Loucy (cell line): ENCODE data around the gene EIF2A.
"Not testable (repeated sequence)": the region's sequence is repeated elsewhere in the genome, so short reads cannot be mapped to it uniquely, and the experiment has no call there.

Experiments used
- H2AFZ ChIP-seq: fragments of 200-600 bp; sonication (generic); 2 replicates; pipeline ENCODE4 v1.6.0; 2016; ENCODE audit warnings: antibody characterized with exemption, mild to moderate bottlenecking, low read length, moderate library complexity
- H3F3A ChIP-seq: fragments of 200-600 bp; 2 replicates; pipeline ENCODE4 v1.6.0; 2016; ENCODE audit warnings: antibody characterized with exemption, low read depth, mild to moderate bottlenecking
- H3K27me3 ChIP-seq: fragments of 200-600 bp; sonication (generic); 2 replicates; pipeline ENCODE4 v1.6.1; 2014; ENCODE audit warnings: low read length, mild to moderate bottlenecking; ENCODE audit not compliant: insufficient read depth, poor library complexity, severe bottlenecking
- H3K36me3 ChIP-seq: fragments of 200-600 bp; sonication (generic); 2 replicates; pipeline ENCODE4 v1.6.1; 2016; ENCODE audit warnings: low read length; ENCODE audit not compliant: insufficient read depth
- H3K4me1 ChIP-seq: fragments of 200-600 bp; sonication (generic); 2 replicates; pipeline ENCODE4 v1.5.1; 2014; ENCODE audit warnings: low read length, mild to moderate bottlenecking; ENCODE audit not compliant: insufficient read depth, poor library complexity, severe bottlenecking
- H3K4me2 ChIP-seq: fragments of 200-600 bp; sonication (generic); 2 replicates; pipeline ENCODE4 v1.6.0; 2014; ENCODE audit warnings: antibody characterized with exemption, low read length, low read depth, mild to moderate bottlenecking; ENCODE audit not compliant: poor library complexity, severe bottlenecking
- H3K4me3 ChIP-seq: fragments of 200-600 bp; sonication (generic); 2 replicates; pipeline ENCODE4 v1.5.1; 2014; ENCODE audit warnings: low read length, mild to moderate bottlenecking, mixed read lengths; ENCODE audit not compliant: poor library complexity, severe bottlenecking
- H3K79me2 ChIP-seq: fragments of 200-600 bp; sonication (generic); 2 replicates; pipeline ENCODE4 v1.6.1; 2014; ENCODE audit warnings: low read length; ENCODE audit not compliant: insufficient read depth
- H3K9ac ChIP-seq: fragments of 200-600 bp; sonication (generic); 2 replicates; pipeline ENCODE4 v1.6.0; 2014; ENCODE audit warnings: mild to moderate bottlenecking, low read depth, low read length, moderate library complexity; ENCODE audit not compliant: poor library complexity, severe bottlenecking
- H3K9me2 ChIP-seq: fragments of 200-600 bp; sonication (generic); replicated peaks from 2 replicates; pipeline ENCODE4 v1.6.1; 2016; ENCODE audit warnings: low read depth, low read length, mixed read lengths
- H3K9me3 ChIP-seq: fragments of 200-600 bp; sonication (generic); 2 replicates; pipeline ENCODE4 v1.6.1; 2014; ENCODE audit warnings: mild to moderate bottlenecking, antibody characterized with exemption, low read length, low read depth; ENCODE audit not compliant: insufficient read depth
- H4K20me1 ChIP-seq: fragments of 200-600 bp; sonication (generic); 2 replicates; pipeline ENCODE4 v1.6.0; 2014; ENCODE audit warnings: antibody characterized with exemption, low read length, mild to moderate bottlenecking; ENCODE audit not compliant: insufficient read depth, poor library complexity, severe bottlenecking
- EZH2phosphoT487 ChIP-seq: fragments of 200-600 bp; IDR thresholded peaks from 2 replicates; pipeline ENCODE4 v1.6.1; 2018; ENCODE audit warnings: antibody characterized with exemption, mild to moderate bottlenecking, moderate library complexity, borderline replicate concordance
- TF ChIP-seq, protein P1 (sequence below): fragments of 200-600 bp; sonication (generic); conservative IDR thresholded peaks from 2 replicates; pipeline ENCODE4 v1.5.1; 2014; ENCODE audit warnings: mild to moderate bottlenecking, antibody characterized with exemption, low read length

Gene EIF2A

GRCh38 chr3:150613709-150614480, 67.3 kb downstream of the EIF2A start:
- Histone ChIP-seq H3K4me2 (no peak overlapping the region), H3K27me3 (no peaks in the 10 kb centered on the region), H3K9me2 (no peaks in the 10 kb centered on the region), H3K4me3 (no peak overlapping the region), H4K20me1 (peaks cover 48% of the 10 kb centered on the region), H3K79me2 (peaks cover 80% of the 10 kb centered on the region), H3K36me3 (peaks cover 33% of the 10 kb centered on the region), H3F3A (0 out of 2 replicates have a peak, but pooled peaks cover 5% of the 10 kb centered on the region), H2AFZ (no peak overlapping the region), H3K9ac (no peak overlapping the region), H3K4me1 (peaks cover 29% of the 10 kb centered on the region), H3K9me3 (no peaks in the 10 kb centered on the region)
- TF ChIP-seq, protein P1, sequence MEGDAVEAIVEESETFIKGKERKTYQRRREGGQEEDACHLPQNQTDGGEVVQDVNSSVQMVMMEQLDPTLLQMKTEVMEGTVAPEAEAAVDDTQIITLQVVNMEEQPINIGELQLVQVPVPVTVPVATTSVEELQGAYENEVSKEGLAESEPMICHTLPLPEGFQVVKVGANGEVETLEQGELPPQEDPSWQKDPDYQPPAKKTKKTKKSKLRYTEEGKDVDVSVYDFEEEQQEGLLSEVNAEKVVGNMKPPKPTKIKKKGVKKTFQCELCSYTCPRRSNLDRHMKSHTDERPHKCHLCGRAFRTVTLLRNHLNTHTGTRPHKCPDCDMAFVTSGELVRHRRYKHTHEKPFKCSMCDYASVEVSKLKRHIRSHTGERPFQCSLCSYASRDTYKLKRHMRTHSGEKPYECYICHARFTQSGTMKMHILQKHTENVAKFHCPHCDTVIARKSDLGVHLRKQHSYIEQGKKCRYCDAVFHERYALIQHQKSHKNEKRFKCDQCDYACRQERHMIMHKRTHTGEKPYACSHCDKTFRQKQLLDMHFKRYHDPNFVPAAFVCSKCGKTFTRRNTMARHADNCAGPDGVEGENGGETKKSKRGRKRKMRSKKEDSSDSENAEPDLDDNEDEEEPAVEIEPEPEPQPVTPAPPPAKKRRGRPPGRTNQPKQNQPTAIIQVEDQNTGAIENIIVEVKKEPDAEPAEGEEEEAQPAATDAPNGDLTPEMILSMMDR, result no peak
- no peak for TF ChIP-seq EZH2phosphoT487

- Histone ChIP-seq H3K79me2 (peaks cover 73% of the 10 kb centered on the region), H3K9me2 (no peaks in the 10 kb centered on the region), H3F3A (peaks cover 3% of the 10 kb centered on the region; the same call in 1 of the 2 replicates), H3K9ac (no peak overlapping the region), H3K4me3 (no peak overlapping the region), H3K27me3 (no peaks in the 10 kb centered on the region), H3K4me2 (no peak overlapping the region), H3K36me3 (peaks cover 21% of the 10 kb centered on the region; the same call in 1 of the 2 replicates), H2AFZ (no peak overlapping the region), H4K20me1 (peaks cover 42% of the 10 kb centered on the region), H3K4me1 (peaks cover 14% of the 10 kb centered on the region), H3K9me3 (no peaks in the 10 kb centered on the region)
- TF ChIP-seq, protein P1, result no peak
These were observed 73.6 kb downstream of the EIF2A start for GRCh38 chr3:150620002-150620689.

GRCh38 chr3:150622955-150623354, 76.4 kb downstream of the EIF2A start:
- H3K79me2 ChIP-seq, result peaks cover 57% of the 10 kb centered on the region
- peaks cover 48% of the 10 kb centered on the region for H3K36me3 ChIP-seq
- not testable (repeated sequence) for H2AFZ ChIP-seq, H3K4me3 ChIP-seq, H3K4me2 ChIP-seq, H3K9me2 ChIP-seq, H3F3A ChIP-seq, H3K9me3 ChIP-seq, H3K27me3 ChIP-seq, H3K9ac ChIP-seq
- H3K4me1 ChIP-seq, result peaks cover 14% of the 10 kb centered on the region
- peaks cover 41% of the 10 kb centered on the region for H4K20me1 ChIP-seq
